ENCODE results near the gene UCN2. TPM values are rescaled to one million over a fixed set of nuclear protein-coding genes. Genes with fewer than 3 reads are reported as not detected.

Gene UCN2
- total RNA-seq, 1 experiment from 2014 or later = 0.68 TPM

GRCh38 chr3:48596676-48597407, 33.3 kb upstream of the UCN2 start:
- Histone ChIP-seq H3K79me1 (ENCODE audit: insufficient read depth, low read depth, low read length, poor library complexity, severe bottlenecking) (no peaks in the 10 kb centered on the region), H3K9me3 (ENCODE audit: control insufficient read depth, low read depth, low read length) (no peaks in the 10 kb centered on the region), H3K23me2 (ENCODE audit: insufficient read length, low read depth, low read length, poor library complexity, severe bottlenecking) (no peaks in the 10 kb centered on the region), H2BK20ac (ENCODE audit: low read depth, low read length, poor library complexity, severe bottlenecking) (no peak overlapping the region), H3K27me3 (ENCODE audit: insufficient read depth, low read length) (no peaks in the 10 kb centered on the region), H4K20me1 (ENCODE audit: control insufficient read depth, insufficient read depth, insufficient read length) (no peaks in the 10 kb centered on the region), H3K27ac (ENCODE audit: insufficient read length, low read depth, low read length) (no peak overlapping the region), H3K9ac (ENCODE audit: extremely low read depth, insufficient read length, low read length) (no peak overlapping the region), H3K56ac (ENCODE audit: insufficient read length, low read depth, low read length) (no peak overlapping the region), H3K23ac (ENCODE audit: insufficient read length, low read depth, low read length) (no peak overlapping the region), H3K79me2 (ENCODE audit: insufficient read depth, low read length) (no peaks in the 10 kb centered on the region), H2AK5ac (ENCODE audit: insufficient read length, low read length) (no peak overlapping the region), H2BK5ac (ENCODE audit: insufficient read length, low read length) (no peak overlapping the region), H3K4ac (ENCODE audit: low read depth, low read length) (no peak overlapping the region), H2BK120ac (ENCODE audit: low read depth, low read length, poor library complexity, severe bottlenecking) (no peak overlapping the region), H3K18ac (ENCODE audit: insufficient read length, low read depth, low read length) (no peak overlapping the region), H2BK12ac (ENCODE audit: insufficient read length, low read depth, low read length) (no peak overlapping the region), H3K14ac (ENCODE audit: insufficient read depth, low read length) (no peak overlapping the region), H3T11ph (ENCODE audit: low read length) (no peak overlapping the region), H4K91ac (ENCODE audit: insufficient read length, low read depth, low read length) (no peak overlapping the region), H3K4me2 (ENCODE audit: insufficient read depth, insufficient read length, low read length) (no peak overlapping the region), H4K5ac (ENCODE audit: insufficient read length, low read depth, low read length) (no peak overlapping the region), H2BK15ac (ENCODE audit: low read depth, low read length) (no peak overlapping the region), H3K4me1 (ENCODE audit: insufficient read depth, low read length) (no peaks in the 10 kb centered on the region), H4K8ac (replicated peaks; ENCODE audit: insufficient read length, low read depth, low read length) (no peak overlapping the region), H2AFZ (ENCODE audit: low read length) (no peak overlapping the region)
- no CpG with 5 or more reads among the region's 8 CpGs for WGBS (ENCODE audit: extremely low coverage, insufficient read length, low lambda C conversion rate)
- no peaks in the 10 kb centered on the region for H3K9me3 Mint-ChIP-seq
- H3K4me3 Mint-ChIP-seq = no peak overlapping the region; a peak in 1 of 5 replicates
- no peak for DNase-seq
- peaks cover 12 to 21% of the 10 kb centered on the region in 2 experiments for H3K4me1 Mint-ChIP-seq
- peak overlapping the region in 2 of 3 experiments; percentile 88 to 89; a peak in 4 of 7 replicates for H3K27ac Mint-ChIP-seq
- H3K27me3 Mint-ChIP-seq (ENCODE audit: low read depth) = peaks cover 4% of the 10 kb centered on the region; the same call in 1 of the 2 replicates
- no peak for TF ChIP-seq CTCF (conservative IDR thresholded peaks at IDR 0.05)
- H3K36me3 Mint-ChIP-seq (ENCODE audit: insufficient read depth in 1 of 3, low read depth in 3 of 3) = peaks cover 30 to 52% (median 32%) of the 10 kb centered on the region in 3 experiments; a peak in 6 of 7 replicates
